Superior temporal gyrus (tissue), 1 donor: Measurements from ENCODE around the gene FER.
"Not testable (repeated sequence)": the region's sequence is repeated elsewhere in the genome, so short reads cannot be mapped to it uniquely, and the experiment has no call there.

Source experiments
- DNase-seq: peaks from one replicate; pipeline ENCODE4 v3.0.0-alpha.2; 2016; ENCODE audit errors: extremely low spot score

FER gene

GRCh38 chr5:108797986-108798385 is 50.3 kb downstream of the FER start:
- DNase-seq = no peak

- DNase-seq = no peak
Measured at GRCh38 chr5:108798513-108799265, 51.0 kb downstream of the FER start.

- no peak for DNase-seq
Measured at GRCh38 chr5:108801301-108801700, 53.6 kb downstream of the FER start.

GRCh38 chr5:108801776-108802175 is 54.1 kb downstream of the FER start:
- no peak for DNase-seq

GRCh38 chr5:108810717-108811116 is 63.0 kb downstream of the FER start:
- no peak for DNase-seq

GRCh38 chr5:108813673-108814072 is 66.0 kb downstream of the FER start:
- no peak for DNase-seq

- no peak for DNase-seq
Measured at GRCh38 chr5:108814551-108814950, 66.9 kb downstream of the FER start.

GRCh38 chr5:108818613-108819272 is 71.0 kb downstream of the FER start:
- DNase-seq = no peak

GRCh38 chr5:108820983-108821382 is 73.3 kb downstream of the FER start:
- DNase-seq = no peak

GRCh38 chr5:108822211-108822947 is 74.7 kb downstream of the FER start:
- DNase-seq = no peak

GRCh38 chr5:108827131-108827530 is 79.4 kb downstream of the FER start:
- no peak for DNase-seq

GRCh38 chr5:108830705-108831276 is 83.1 kb downstream of the FER start:
- DNase-seq = no peak

- DNase-seq = peak; percentile 62
Measured at GRCh38 chr5:108836492-108836891, 88.8 kb downstream of the FER start.

- not testable (repeated sequence) for DNase-seq
Measured at GRCh38 chr5:108842260-108842941, 94.7 kb downstream of the FER start.

- not testable (repeated sequence) for DNase-seq
Measured at GRCh38 chr5:108851129-108851528, 103.4 kb downstream of the FER start.

GRCh38 chr5:108857905-108858304 is 110.2 kb downstream of the FER start:
- DNase-seq = no peak

GRCh38 chr5:108858959-108859358 is 111.3 kb downstream of the FER start:
- no peak for DNase-seq

- no peak for DNase-seq
Measured at GRCh38 chr5:108862211-108862610, 114.5 kb downstream of the FER start.

GRCh38 chr5:108866097-108866496 is 118.4 kb downstream of the FER start:
- DNase-seq = not testable (repeated sequence)

GRCh38 chr5:108867656-108868055 is 120.0 kb downstream of the FER start:
- DNase-seq = no peak

GRCh38 chr5:108869066-108869465 is 121.4 kb downstream of the FER start:
- DNase-seq = no peak

GRCh38 chr5:108876451-108876850 is 128.8 kb downstream of the FER start:
- no peak for DNase-seq
